Lower leg skin (tissue), 3 donors: ENCODE results near the gene RNF157.

Experiments
- POLR2A ChIP-seq, 2 donors: fragments of 450-650 bp; IDR thresholded peaks; one replicate each; pipeline ENCODE4 v1.6.1; 2016 to 2017; ENCODE audit warnings: antibody characterized with exemption in 2 of 2, mild to moderate bottlenecking in 1 of 2, moderate library complexity in 1 of 2
- TF ChIP-seq, protein P1 (sequence below), 3 donors: fragments of 450-650 bp; IDR thresholded peaks; one replicate each; pipeline ENCODE4 v1.5.1; 2016; ENCODE audit warnings: antibody characterized with exemption in 3 of 3, mild to moderate bottlenecking in 3 of 3, moderate library complexity in 2 of 3

DNA sequence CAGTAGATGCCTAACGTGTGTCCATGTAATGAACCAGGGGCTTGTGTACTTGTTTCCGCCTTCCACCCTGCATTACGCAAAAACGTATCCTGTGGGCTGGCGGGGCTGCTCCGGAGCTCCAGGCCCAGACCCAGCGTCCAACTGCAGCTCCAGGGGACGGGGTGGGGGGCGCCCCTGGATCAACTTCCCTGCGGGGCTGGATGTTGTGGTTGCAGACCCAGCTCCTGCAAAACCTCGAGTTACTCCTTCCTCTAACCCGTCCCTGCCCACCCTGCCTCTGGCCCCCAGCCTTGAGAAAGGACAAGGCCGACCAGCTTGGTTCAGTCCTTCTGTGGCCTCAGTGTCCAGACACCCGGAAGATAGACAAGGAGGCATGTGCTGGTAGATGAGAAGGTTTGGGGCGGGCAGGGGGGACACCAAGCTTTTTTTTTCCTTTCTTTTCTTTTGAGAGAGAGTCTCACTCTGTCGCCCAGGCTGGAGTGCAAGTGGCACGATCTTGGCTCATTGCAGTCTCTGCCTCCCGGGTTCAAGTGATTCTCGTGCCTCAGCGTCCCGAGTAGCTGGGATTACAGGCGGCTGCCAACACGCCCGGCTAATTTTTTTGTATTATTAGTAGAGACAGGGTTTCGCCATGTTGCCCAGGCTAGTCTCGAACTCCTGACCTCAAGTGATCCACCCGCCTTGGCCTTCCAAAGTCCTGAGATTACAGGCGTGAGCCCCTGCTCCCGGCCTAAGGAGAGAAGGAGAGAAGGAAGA, 136.0 kb downstream of the RNF157 start:
- TF ChIP-seq, protein P1, sequence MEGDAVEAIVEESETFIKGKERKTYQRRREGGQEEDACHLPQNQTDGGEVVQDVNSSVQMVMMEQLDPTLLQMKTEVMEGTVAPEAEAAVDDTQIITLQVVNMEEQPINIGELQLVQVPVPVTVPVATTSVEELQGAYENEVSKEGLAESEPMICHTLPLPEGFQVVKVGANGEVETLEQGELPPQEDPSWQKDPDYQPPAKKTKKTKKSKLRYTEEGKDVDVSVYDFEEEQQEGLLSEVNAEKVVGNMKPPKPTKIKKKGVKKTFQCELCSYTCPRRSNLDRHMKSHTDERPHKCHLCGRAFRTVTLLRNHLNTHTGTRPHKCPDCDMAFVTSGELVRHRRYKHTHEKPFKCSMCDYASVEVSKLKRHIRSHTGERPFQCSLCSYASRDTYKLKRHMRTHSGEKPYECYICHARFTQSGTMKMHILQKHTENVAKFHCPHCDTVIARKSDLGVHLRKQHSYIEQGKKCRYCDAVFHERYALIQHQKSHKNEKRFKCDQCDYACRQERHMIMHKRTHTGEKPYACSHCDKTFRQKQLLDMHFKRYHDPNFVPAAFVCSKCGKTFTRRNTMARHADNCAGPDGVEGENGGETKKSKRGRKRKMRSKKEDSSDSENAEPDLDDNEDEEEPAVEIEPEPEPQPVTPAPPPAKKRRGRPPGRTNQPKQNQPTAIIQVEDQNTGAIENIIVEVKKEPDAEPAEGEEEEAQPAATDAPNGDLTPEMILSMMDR (IDR thresholded peaks at IDR 0.05), result no peak
- no peak for TF ChIP-seq POLR2A (IDR thresholded peaks at IDR 0.05)
